GM18499 (cell line): Measurements from ENCODE around the gene REV1.
"Not testable (repeated sequence)": the region's sequence is repeated elsewhere in the genome, so short reads cannot be mapped to it uniquely, and the experiment has no call there.

Source experiments
- ATAC-seq: cut with Tn5 transposase; IDR thresholded peaks from one replicate; pipeline ENCODE4 v1.9.1; 2021; ENCODE audit warnings: moderate number of reproducible peaks; ENCODE audit not compliant: insufficient read depth, unreplicated experiment

The REV1 gene

GRCh38 chr2:99373144-99373543 lies 116.7 kb downstream of the REV1 start:
- no peak for ATAC-seq

- ATAC-seq: not testable (repeated sequence)
Observed at GRCh38 chr2:99368854-99369253, 121.0 kb downstream of the REV1 start.

DNA sequence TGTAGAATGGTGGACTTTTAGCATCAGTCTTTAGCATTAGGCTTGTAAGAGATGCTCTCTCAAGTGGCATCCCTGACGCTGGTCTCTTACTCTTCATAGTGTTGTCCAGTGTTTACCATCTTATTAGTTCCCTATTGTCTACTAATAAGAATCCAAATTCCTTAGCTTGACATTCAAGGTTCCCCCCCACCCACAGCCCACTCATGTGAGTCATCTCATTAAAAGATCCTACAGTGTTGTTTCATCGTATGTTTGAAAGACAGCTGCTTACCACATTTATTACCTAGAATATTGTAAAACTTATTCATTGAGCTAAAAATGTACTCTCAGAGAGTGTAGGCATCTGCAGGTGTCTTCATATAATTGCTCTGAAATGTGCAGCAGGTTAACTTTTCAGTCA lies 124.2 kb downstream of the REV1 start:
- ATAC-seq: no peak

DNA sequence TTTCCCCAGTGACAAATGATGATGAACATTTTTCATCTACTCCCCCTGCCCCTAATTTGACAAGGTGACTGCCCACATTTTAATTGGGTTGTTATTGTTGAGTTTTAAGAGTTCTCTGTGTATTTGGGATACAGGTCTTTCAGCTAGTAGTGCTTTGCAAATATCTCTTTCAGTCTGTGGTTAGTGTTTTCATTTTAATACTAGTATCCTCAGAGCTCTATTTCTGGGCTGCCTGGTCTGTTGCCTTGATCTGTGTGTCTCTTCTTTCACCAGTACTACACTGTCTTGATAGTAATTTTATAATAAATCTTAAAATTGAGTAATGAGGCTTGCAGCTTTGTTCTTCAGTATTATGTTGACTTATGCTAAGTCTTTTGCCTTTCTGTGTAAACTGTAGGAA lies 133.0 kb downstream of the REV1 start:
- no peak for ATAC-seq

DNA sequence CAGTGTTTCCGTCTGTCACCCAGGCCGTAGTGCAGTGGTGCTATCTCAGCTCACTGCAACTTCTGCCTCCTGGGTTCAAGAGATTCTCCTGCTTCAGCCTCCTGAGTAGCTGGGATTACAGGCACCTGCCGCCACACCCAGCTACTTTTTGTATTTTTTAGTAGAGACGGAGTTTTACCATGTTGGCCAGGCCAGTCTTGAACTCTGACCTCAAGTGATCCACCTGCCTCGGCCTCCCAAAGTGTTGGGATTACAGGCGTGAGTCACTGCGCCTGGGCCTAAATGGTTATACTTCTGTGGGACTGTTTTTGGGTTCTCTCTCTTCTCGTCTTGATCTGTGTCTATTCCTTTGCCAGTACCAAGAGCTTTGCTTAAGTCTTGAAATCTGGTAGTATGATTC lies 135.0 kb downstream of the REV1 start:
- not testable (repeated sequence) for ATAC-seq

DNA sequence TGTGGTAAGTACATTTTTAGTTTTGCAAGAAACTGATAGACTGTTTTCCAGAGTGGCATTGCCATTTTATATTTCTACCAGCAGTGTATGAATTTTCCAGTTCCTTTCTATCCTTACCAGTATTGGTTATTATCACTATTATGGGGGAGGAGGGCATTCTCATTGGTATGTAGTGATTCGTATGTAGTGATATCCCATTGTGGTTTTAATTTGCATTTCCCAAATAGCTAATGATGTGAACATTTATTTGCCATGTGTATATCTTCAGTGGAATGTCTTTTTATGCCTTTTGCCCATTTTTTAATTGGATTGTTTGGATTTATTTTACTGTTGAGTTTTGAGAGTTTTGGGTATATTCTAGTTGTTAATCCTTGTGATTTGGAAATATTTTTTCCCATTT lies 135.7 kb downstream of the REV1 start:
- ATAC-seq: no peak
